Karpas-422 (cell line): ENCODE measurements around the gene POLD2. TPM values are rescaled to one million over a fixed set of nuclear protein-coding genes. Genes with fewer than 3 reads are reported as not detected.

Experiments used
- DNase-seq: peaks from one replicate; pipeline ENCODE4 v3.0.0-alpha.2; 2015
- H2AFZ ChIP-seq: fragments of 200-600 bp; sonication (generic); 2 replicates; pipeline ENCODE4 v1.6.1; 2014; ENCODE audit warnings: antibody characterized with exemption, low read length, mixed read lengths
- H3K27ac ChIP-seq: fragments of 200-600 bp; sonication (generic); 2 replicates; pipeline ENCODE4 v1.5.1; 2014; ENCODE audit warnings: mild to moderate bottlenecking, low read length, moderate library complexity
- H3K27me3 ChIP-seq: fragments of 200-600 bp; sonication (generic); 2 replicates; pipeline ENCODE4 v1.6.1; 2014; ENCODE audit warnings: low read length, mixed read lengths
- H3K36me3 ChIP-seq: fragments of 200-600 bp; sonication (generic); 2 replicates; pipeline ENCODE4 v1.6.1; 2014; ENCODE audit warnings: low read length, mixed read lengths; ENCODE audit not compliant: insufficient read depth
- H3K4me1 ChIP-seq: fragments of 200-600 bp; sonication (generic); 2 replicates; pipeline ENCODE4 v1.6.1; 2014; ENCODE audit warnings: mild to moderate bottlenecking, low read length, mixed read lengths
- H3K4me2 ChIP-seq: fragments of 200-600 bp; sonication (generic); 2 replicates; pipeline ENCODE4 v1.6.1; 2014; ENCODE audit warnings: low read length, low read depth, mild to moderate bottlenecking; ENCODE audit not compliant: poor library complexity, severe bottlenecking
- H3K4me3 ChIP-seq: fragments of 200-600 bp; sonication (generic); 2 replicates; pipeline ENCODE4 v1.5.1; 2014; ENCODE audit warnings: mild to moderate bottlenecking, antibody characterized with exemption, low read length, mixed read lengths
- H3K79me2 ChIP-seq: fragments of 200-600 bp; sonication (generic); 2 replicates; pipeline ENCODE4 v1.6.1; 2014; ENCODE audit warnings: mild to moderate bottlenecking, low read length, mixed read lengths
- H3K9ac ChIP-seq: fragments of 200-600 bp; sonication (generic); 2 replicates; pipeline ENCODE4 v1.6.0; 2014; ENCODE audit warnings: low read length
- H3K9me2 ChIP-seq: fragments of 200-600 bp; sonication (generic), shearing (Covaris generic); replicated peaks from 2 replicates; pipeline ENCODE4 v1.6.0; 2014; ENCODE audit warnings: mild to moderate bottlenecking, low read length, moderate library complexity; ENCODE audit not compliant: insufficient read depth
- H3K9me3 ChIP-seq: fragments of 300-700, 200-600 bp; sonication (generic); 2 replicates; pipeline ENCODE4 v1.6.1; 2014; ENCODE audit warnings: low read length, mixed read lengths
- H4K20me1 ChIP-seq: fragments of 200-600 bp; sonication (generic); 2 replicates; pipeline ENCODE4 v1.6.1; 2014; ENCODE audit warnings: mild to moderate bottlenecking, antibody characterized with exemption, low read length, low read depth; ENCODE audit not compliant: insufficient read depth
- total RNA-seq: library from RNA; depleted of rRNA; stranded (reverse); fragments of >200 nt; shearing (Covaris generic); gene quantifications from 2 replicates; pipeline ENCODE4 v1.2.3, GENCODE V29; 2014; ENCODE audit warnings: low replicate concordance

Gene POLD2
- total RNA-seq, 1 experiment from 2014 or later, result 165 TPM

- no peak for DNase-seq
- Histone ChIP-seq H3K9me2 (no peaks in the 10 kb centered on the region), H4K20me1 (no peaks in the 10 kb centered on the region), H3K9ac (no peak overlapping the region), H3K79me2 (no peaks in the 10 kb centered on the region), H3K36me3 (no peaks in the 10 kb centered on the region), H3K4me2 (no peak overlapping the region), H3K4me1 (no peaks in the 10 kb centered on the region), H3K4me3 (no peak overlapping the region), H3K27ac (no peak overlapping the region), H3K9me3 (no peaks in the 10 kb centered on the region), H2AFZ (no peak overlapping the region), H3K27me3 (no peaks in the 10 kb centered on the region)
Observed at GRCh38 chr7:44148961-44149536, 25.7 kb upstream of the POLD2 start.

- no peaks in the 10 kb centered on the region for H4K20me1 ChIP-seq
- no peak overlapping the region for H3K9ac ChIP-seq
- no peaks in the 10 kb centered on the region for H3K79me2 ChIP-seq
- H2AFZ ChIP-seq, result no peak overlapping the region
- no peaks in the 10 kb centered on the region for H3K27me3 ChIP-seq
- no peaks in the 10 kb centered on the region for H3K36me3 ChIP-seq
- no peak for DNase-seq
- no peak overlapping the region for H3K27ac ChIP-seq
- no peaks in the 10 kb centered on the region for H3K9me2 ChIP-seq
- H3K4me2 ChIP-seq, result no peak overlapping the region
- no peaks in the 10 kb centered on the region for H3K9me3 ChIP-seq
- no peak overlapping the region for H3K4me3 ChIP-seq
- no peaks in the 10 kb centered on the region for H3K4me1 ChIP-seq
Observed at GRCh38 chr7:44148166-44148565, 24.8 kb upstream of the POLD2 start.

GRCh38 chr7:44147026-44147991, 24.0 kb upstream of the POLD2 start:
- no peaks in the 10 kb centered on the region for H3K79me2 ChIP-seq
- H2AFZ ChIP-seq, result no peak overlapping the region
- H3K4me3 ChIP-seq, result no peak overlapping the region
- H3K27ac ChIP-seq, result no peak overlapping the region
- H3K9me3 ChIP-seq, result no peaks in the 10 kb centered on the region
- H3K4me1 ChIP-seq, result no peaks in the 10 kb centered on the region
- H3K36me3 ChIP-seq, result no peaks in the 10 kb centered on the region
- H3K27me3 ChIP-seq, result no peaks in the 10 kb centered on the region
- H3K9me2 ChIP-seq, result no peaks in the 10 kb centered on the region
- no peaks in the 10 kb centered on the region for H4K20me1 ChIP-seq
- H3K9ac ChIP-seq, result no peak overlapping the region
- no peak overlapping the region for H3K4me2 ChIP-seq
- no peak for DNase-seq

DNA sequence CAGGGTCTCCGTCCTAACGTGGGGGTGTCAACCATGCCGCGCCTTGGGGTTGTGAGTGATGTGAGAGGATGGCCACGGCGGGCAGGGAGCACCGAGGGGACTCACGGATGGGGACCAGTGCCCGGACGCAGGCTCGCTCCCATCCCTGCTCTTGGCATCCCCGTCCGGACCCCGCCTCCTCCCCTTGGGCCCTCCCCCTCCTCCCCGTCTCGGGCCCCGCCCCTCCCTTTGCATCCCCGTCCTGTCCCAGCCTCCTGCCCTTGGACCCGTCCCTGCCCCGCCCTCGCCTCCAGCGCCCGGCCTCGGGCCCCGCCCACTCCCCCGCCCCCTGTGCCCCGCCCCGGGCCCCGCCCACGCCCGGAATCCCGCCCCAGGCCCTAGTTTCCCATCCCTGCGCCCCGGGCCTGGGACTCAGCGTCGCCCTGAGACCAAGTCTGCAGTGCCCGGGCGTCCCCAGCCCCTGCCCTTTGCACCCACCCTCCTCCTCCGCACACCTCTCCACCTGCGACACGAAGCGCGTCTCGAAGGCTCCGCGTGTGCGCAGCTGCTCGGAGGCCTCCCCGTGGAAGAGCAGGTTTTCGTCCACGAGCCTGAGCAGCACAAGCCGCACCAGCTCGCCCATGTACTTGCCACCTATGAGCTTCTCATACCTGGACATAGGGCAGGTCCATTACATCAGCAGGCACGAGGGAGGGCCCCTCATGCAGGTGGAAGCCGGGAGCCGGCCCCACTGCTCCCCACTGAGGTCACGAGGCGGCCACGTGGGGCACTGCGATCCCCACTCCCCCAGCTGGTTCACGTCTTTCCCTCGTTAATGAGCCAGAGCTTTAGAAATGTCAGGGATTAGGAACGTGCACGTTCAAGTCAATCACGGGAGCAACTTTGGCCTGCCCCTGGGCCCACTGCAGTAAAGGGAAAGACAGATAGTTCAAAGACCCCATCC, 22.9 kb upstream of the POLD2 start:
- H3K27me3 ChIP-seq, result no peaks in the 10 kb centered on the region
- H3K4me2 ChIP-seq, result no peak overlapping the region
- H3K36me3 ChIP-seq, result no peaks in the 10 kb centered on the region
- no peak overlapping the region for H2AFZ ChIP-seq
- H3K9ac ChIP-seq, result no peak overlapping the region
- no peaks in the 10 kb centered on the region for H3K4me1 ChIP-seq
- H3K9me2 ChIP-seq, result no peaks in the 10 kb centered on the region
- H3K27ac ChIP-seq, result no peak overlapping the region
- H3K9me3 ChIP-seq, result no peaks in the 10 kb centered on the region
- DNase-seq, result peak; percentile 89
- H4K20me1 ChIP-seq, result no peaks in the 10 kb centered on the region
- no peak overlapping the region for H3K4me3 ChIP-seq
- no peaks in the 10 kb centered on the region for H3K79me2 ChIP-seq

- H3K36me3 ChIP-seq, result no peaks in the 10 kb centered on the region
- H3K79me2 ChIP-seq, result no peaks in the 10 kb centered on the region
- no peak overlapping the region for H3K27ac ChIP-seq
- no peaks in the 10 kb centered on the region for H3K4me1 ChIP-seq
- H3K4me2 ChIP-seq, result no peak overlapping the region
- no peak overlapping the region for H3K4me3 ChIP-seq
- H3K9me3 ChIP-seq, result no peaks in the 10 kb centered on the region
- DNase-seq, result no peak
- no peaks in the 10 kb centered on the region for H3K27me3 ChIP-seq
- H4K20me1 ChIP-seq, result no peaks in the 10 kb centered on the region
- H3K9me2 ChIP-seq, result no peaks in the 10 kb centered on the region
- H2AFZ ChIP-seq, result no peak overlapping the region
- no peak overlapping the region for H3K9ac ChIP-seq
Observed at GRCh38 chr7:44145479-44145968, 22.2 kb upstream of the POLD2 start.

DNA sequence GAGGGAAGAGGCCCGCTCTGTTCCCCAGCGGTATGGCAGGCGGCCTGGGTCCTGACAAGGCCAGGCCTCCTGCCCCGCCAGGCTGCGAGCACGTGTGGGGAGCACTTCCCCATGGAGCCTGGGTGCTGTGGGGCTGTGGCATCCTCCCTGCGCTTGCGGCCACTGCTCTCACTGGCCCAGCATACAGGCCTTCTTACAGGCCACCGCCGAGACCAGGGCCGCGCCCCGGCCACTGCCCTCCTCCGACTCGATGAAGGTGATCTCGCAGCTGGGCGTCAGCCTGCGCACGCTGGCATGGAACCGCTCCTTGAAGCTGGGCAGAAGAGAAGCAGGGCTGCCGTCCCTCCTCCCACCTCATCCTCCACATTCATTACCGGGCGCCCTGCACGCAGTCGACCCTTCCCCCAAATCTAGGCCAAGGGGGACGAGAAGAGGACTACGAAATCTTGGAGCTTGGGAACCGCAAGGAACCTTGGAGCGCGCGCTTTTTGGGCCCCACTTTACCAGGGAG, 21.7 kb upstream of the POLD2 start:
- Histone ChIP-seq H3K4me3 (no peak overlapping the region), H3K9ac (no peak overlapping the region), H2AFZ (no peak overlapping the region)

DNA sequence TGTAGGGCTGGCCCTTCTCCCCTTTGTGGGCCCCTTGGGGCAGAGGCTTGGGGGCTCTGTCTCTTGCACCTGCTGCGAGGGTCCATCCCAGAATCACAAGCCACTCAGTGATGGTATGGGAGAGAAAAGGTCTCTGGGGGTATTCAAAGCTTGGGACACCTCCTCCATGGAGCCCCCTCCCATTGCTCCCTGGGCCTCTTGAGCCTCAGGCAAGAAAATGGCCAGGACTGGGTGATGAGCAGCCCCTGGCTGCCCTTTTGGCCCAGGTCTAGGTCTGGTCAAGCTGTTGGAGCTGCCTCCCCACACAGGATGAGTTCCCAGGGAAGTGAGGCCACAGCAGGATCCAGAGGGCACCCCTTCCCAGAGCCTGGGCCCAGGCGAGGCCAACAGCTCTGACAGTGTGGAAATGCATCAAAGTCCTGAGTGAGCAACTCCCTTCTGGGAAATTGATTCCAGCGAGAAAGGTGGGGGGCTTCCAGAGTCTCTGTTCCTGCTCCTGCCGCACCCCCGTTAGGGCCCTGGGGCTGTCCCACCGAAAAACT, 21.1 kb upstream of the POLD2 start:
- H3K27me3 ChIP-seq, result no peaks in the 10 kb centered on the region
- no peak overlapping the region for H3K27ac ChIP-seq
- no peak overlapping the region for H2AFZ ChIP-seq
- no peak overlapping the region for H3K4me2 ChIP-seq
- no peak overlapping the region for H3K4me3 ChIP-seq
- no peaks in the 10 kb centered on the region for H3K4me1 ChIP-seq
- no peaks in the 10 kb centered on the region for H3K36me3 ChIP-seq
- no peaks in the 10 kb centered on the region for H3K9me3 ChIP-seq
- no peaks in the 10 kb centered on the region for H3K9me2 ChIP-seq
- no peaks in the 10 kb centered on the region for H3K79me2 ChIP-seq
- H3K9ac ChIP-seq, result no peak overlapping the region
- H4K20me1 ChIP-seq, result no peaks in the 10 kb centered on the region
- no peak for DNase-seq

More for the DNA sequence above, 21.7 kb upstream of the POLD2 start:
- Histone ChIP-seq H3K36me3 (no peaks in the 10 kb centered on the region), H3K4me1 (no peaks in the 10 kb centered on the region), H3K27ac (no peak overlapping the region), H3K79me2 (no peaks in the 10 kb centered on the region), H3K4me2 (no peak overlapping the region), H3K9me2 (no peaks in the 10 kb centered on the region), H3K9me3 (no peaks in the 10 kb centered on the region), H3K27me3 (no peaks in the 10 kb centered on the region), H4K20me1 (no peaks in the 10 kb centered on the region)
- DNase-seq, result no peak
